ENCODE data around the gene DACH1. TPM values are rescaled to one million over a fixed set of nuclear protein-coding genes. Genes with fewer than 3 reads are reported as not detected.

DACH1 gene
- total RNA-seq, 1 experiment from 2014 or later, result 0.11 TPM

DNA sequence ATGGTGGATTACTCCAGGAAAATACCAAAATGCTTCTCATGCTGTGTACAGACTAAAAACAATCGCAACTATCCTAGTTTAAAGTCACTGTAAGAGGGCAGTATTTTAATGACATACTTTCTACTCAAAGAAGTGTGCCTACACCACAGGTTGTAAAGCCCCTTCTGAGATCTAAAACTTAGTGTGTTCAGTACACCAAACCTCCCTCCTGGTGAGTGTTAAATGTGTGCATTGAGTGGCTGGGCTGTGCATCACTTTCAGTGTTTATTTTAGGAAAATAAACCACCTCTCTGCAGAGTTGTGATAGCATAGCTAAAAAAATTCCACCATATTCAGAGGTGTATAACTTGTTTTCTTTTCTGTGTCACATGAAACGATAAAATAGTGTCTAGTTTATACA lies 263.7 kb downstream of the DACH1 start:
- Histone ChIP-seq H3K9me3 (ENCODE audit: low read depth, low read length, poor library complexity, severe bottlenecking) (no peaks in the 10 kb centered on the region), H3K4me1 (ENCODE audit: insufficient read depth, low read length, poor library complexity, severe bottlenecking) (no peaks in the 10 kb centered on the region), H3K27me3 (replicated peaks; ENCODE audit: insufficient read depth, low read depth, low read length, poor library complexity) (no peaks in the 10 kb centered on the region), H3K4me3 (ENCODE audit: low read depth, low read length, poor library complexity, severe bottlenecking) (no peak overlapping the region), H3K36me3 (ENCODE audit: insufficient read depth, low read length, poor library complexity, severe bottlenecking) (no peaks in the 10 kb centered on the region), H3K27ac (ENCODE audit: low read depth, low read length, poor library complexity, severe bottlenecking) (no peak overlapping the region)
- DNase-seq (ENCODE audit: low spot score), result no peak
- POLR2A ChIA-PET (ENCODE audit: low non-redundant PET), result no interaction called here
- TF ChIP-seq, protein P1, sequence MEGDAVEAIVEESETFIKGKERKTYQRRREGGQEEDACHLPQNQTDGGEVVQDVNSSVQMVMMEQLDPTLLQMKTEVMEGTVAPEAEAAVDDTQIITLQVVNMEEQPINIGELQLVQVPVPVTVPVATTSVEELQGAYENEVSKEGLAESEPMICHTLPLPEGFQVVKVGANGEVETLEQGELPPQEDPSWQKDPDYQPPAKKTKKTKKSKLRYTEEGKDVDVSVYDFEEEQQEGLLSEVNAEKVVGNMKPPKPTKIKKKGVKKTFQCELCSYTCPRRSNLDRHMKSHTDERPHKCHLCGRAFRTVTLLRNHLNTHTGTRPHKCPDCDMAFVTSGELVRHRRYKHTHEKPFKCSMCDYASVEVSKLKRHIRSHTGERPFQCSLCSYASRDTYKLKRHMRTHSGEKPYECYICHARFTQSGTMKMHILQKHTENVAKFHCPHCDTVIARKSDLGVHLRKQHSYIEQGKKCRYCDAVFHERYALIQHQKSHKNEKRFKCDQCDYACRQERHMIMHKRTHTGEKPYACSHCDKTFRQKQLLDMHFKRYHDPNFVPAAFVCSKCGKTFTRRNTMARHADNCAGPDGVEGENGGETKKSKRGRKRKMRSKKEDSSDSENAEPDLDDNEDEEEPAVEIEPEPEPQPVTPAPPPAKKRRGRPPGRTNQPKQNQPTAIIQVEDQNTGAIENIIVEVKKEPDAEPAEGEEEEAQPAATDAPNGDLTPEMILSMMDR (conservative IDR thresholded peaks at IDR 0.05; ENCODE audit: low read depth, low read length), result no peak
- TF ChIP-seq EZH2 (IDR thresholded peaks at IDR 0.05; ENCODE audit: borderline replicate concordance, low read depth, low read length, poor library complexity, severe bottlenecking), result no peak
- intact Hi-C loops (cut with micrococcal nuclease; ENCODE audit: unreplicated experiment), result no loop called here
- no TSS peak for BruUV-seq (replicated peaks)
- CTCF ChIA-PET, result no interaction called here

DNA sequence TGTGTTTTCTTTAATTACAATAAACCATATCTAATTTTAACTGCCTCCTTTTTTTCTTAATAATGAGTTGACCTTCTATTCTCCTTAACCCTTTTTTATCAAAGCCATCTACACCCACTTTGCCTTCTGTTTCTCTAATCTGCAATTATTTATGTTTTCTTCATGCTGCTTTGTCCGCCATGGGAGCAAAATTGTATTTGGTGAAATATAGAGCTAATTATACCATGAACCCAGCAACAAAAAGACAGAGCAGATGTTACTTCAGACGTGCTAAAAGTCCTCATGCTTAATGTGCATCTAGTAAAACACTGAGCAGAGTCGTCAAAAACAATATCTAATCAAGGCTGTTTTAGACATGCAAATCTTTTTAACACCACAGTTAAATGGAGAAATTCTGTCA lies 264.7 kb downstream of the DACH1 start:
- CTCF ChIA-PET, result no interaction called here
- Histone ChIP-seq H3K27me3 (replicated peaks; ENCODE audit: insufficient read depth, low read depth, low read length, poor library complexity) (no peaks in the 10 kb centered on the region), H3K36me3 (ENCODE audit: insufficient read depth, low read length, poor library complexity, severe bottlenecking) (no peaks in the 10 kb centered on the region), H3K27ac (ENCODE audit: low read depth, low read length, poor library complexity, severe bottlenecking) (no peak overlapping the region), H3K4me1 (ENCODE audit: insufficient read depth, low read length, poor library complexity, severe bottlenecking) (no peaks in the 10 kb centered on the region), H3K4me3 (ENCODE audit: low read depth, low read length, poor library complexity, severe bottlenecking) (no peak overlapping the region), H3K9me3 (ENCODE audit: low read depth, low read length, poor library complexity, severe bottlenecking) (no peaks in the 10 kb centered on the region)
- POLR2A ChIA-PET (ENCODE audit: low non-redundant PET), result no interaction called here
- TF ChIP-seq, protein P1 (conservative IDR thresholded peaks at IDR 0.05; ENCODE audit: low read depth, low read length), result no peak
- no peak for TF ChIP-seq EZH2 (IDR thresholded peaks at IDR 0.05; ENCODE audit: borderline replicate concordance, low read depth, low read length, poor library complexity, severe bottlenecking)
- DNase-seq (ENCODE audit: low spot score), result no peak
- BruUV-seq (replicated peaks), result no TSS peak
- intact Hi-C loops (cut with micrococcal nuclease; ENCODE audit: unreplicated experiment), result no loop called here

DNA sequence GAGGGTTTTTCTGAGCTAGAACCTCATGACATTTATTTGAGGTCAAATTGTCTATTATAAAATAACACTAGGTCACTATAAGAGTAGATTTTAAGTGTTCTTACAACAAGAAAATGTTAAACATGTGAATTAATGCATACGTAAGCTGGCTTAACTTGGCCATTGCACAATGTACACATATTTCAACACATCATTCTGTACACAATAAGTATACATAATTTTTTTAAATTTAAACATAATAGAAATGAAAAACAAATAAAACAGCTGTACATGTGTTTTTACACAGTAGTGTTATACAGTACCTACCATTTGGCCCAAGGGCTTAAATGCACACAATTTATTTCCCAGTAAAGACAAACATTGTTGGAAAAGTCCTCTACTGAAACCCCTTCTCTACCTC lies 269.9 kb downstream of the DACH1 start:
- no TSS peak for BruUV-seq (replicated peaks)
- H3K36me3 ChIP-seq (ENCODE audit: insufficient read depth, low read length, poor library complexity, severe bottlenecking), result no peaks in the 10 kb centered on the region
- DNase-seq (ENCODE audit: low spot score), result no peak
- intact Hi-C loops (cut with micrococcal nuclease; ENCODE audit: unreplicated experiment), result no loop called here
- ChIA-PET POLR2A (ENCODE audit: low non-redundant PET) (no interaction called here), CTCF (no interaction called here)
- H3K4me1 ChIP-seq (ENCODE audit: insufficient read depth, low read length, poor library complexity, severe bottlenecking), result no peaks in the 10 kb centered on the region
- H3K27me3 ChIP-seq (replicated peaks; ENCODE audit: insufficient read depth, low read depth, low read length, poor library complexity), result no peaks in the 10 kb centered on the region
- TF ChIP-seq, protein P1 (conservative IDR thresholded peaks at IDR 0.05; ENCODE audit: low read depth, low read length), result no peak
- no peak for TF ChIP-seq EZH2 (IDR thresholded peaks at IDR 0.05; ENCODE audit: borderline replicate concordance, low read depth, low read length, poor library complexity, severe bottlenecking)
- H3K9me3 ChIP-seq (ENCODE audit: low read depth, low read length, poor library complexity, severe bottlenecking), result no peaks in the 10 kb centered on the region
- H3K27ac ChIP-seq (ENCODE audit: low read depth, low read length, poor library complexity, severe bottlenecking), result no peak overlapping the region
- no peak overlapping the region for H3K4me3 ChIP-seq (ENCODE audit: low read depth, low read length, poor library complexity, severe bottlenecking)
